Neural crest cell (in vitro differentiated cells): Measurements from ENCODE around the gene SLC22A4. TPM values are rescaled to one million over a fixed set of nuclear protein-coding genes. Genes with fewer than 3 reads are reported as not detected.

Experiments
- DNase-seq: peaks from one replicate; pipeline ENCODE4 v3.0.0; 2021; ENCODE audit warnings: low read depth, mixed read lengths, low spot score
- H3K27ac Mint-ChIP-seq: one replicate; pipeline ENCODE4 v1.8.0; 2021; ENCODE audit warnings: mild to moderate bottlenecking, mixed read lengths; ENCODE audit not compliant: unreplicated experiment
- H3K27me3 Mint-ChIP-seq: 2 replicates; pipeline ENCODE4 v1.8.0; 2021; ENCODE audit warnings: low read depth, mild to moderate bottlenecking, mixed read lengths
- H3K36me3 Mint-ChIP-seq: 2 replicates; pipeline ENCODE4 v1.8.0; 2021; ENCODE audit warnings: low read depth, mild to moderate bottlenecking, mixed read lengths
- H3K4me1 Mint-ChIP-seq: 2 replicates; pipeline ENCODE4 v1.8.0; 2021; ENCODE audit warnings: mixed read lengths
- H3K4me3 Mint-ChIP-seq: one replicate; pipeline ENCODE4 v1.8.0; 2021; ENCODE audit warnings: mild to moderate bottlenecking, mixed read lengths
- H3K9me3 Mint-ChIP-seq: 2 replicates; pipeline ENCODE4 v1.8.0; 2021; ENCODE audit warnings: mixed read lengths
- CTCF ChIP-seq: fragments of 200-600 bp; sonication (generic); conservative IDR thresholded peaks from 2 replicates; pipeline ENCODE4 v1.5.0; 2021; ENCODE audit warnings: antibody characterized with exemption, mild to moderate bottlenecking
- total RNA-seq: library from RNA; stranded (reverse); gene quantifications from 2 replicates; pipeline ENCODE4 v1.2.1, GENCODE V29; 2021

The SLC22A4 gene
- total RNA-seq, 1 donor from 2014 or later: 0.47 TPM

GRCh38 chr5:132264546-132265335, 29.5 kb upstream of the SLC22A4 start:
- H3K27me3 Mint-ChIP-seq: no peaks in the 10 kb centered on the region
- H3K27ac Mint-ChIP-seq: peak overlapping the region; percentile 48
- TF ChIP-seq CTCF: no peak
- peaks cover 75% of the 10 kb centered on the region for H3K4me1 Mint-ChIP-seq
- H3K4me3 Mint-ChIP-seq: no peak overlapping the region
- DNase-seq: no peak
- peaks cover 12% of the 10 kb centered on the region for H3K36me3 Mint-ChIP-seq
- no peaks in the 10 kb centered on the region for H3K9me3 Mint-ChIP-seq

GRCh38 chr5:132265336-132266030, 28.7 kb upstream of the SLC22A4 start:
- H3K36me3 Mint-ChIP-seq: peaks cover 12% of the 10 kb centered on the region
- H3K27ac Mint-ChIP-seq: peak overlapping the region; percentile 48
- TF ChIP-seq CTCF: no peak
- DNase-seq: no peak
- H3K9me3 Mint-ChIP-seq: no peaks in the 10 kb centered on the region
- H3K27me3 Mint-ChIP-seq: no peaks in the 10 kb centered on the region
- H3K4me1 Mint-ChIP-seq: peaks cover 69% of the 10 kb centered on the region
- H3K4me3 Mint-ChIP-seq: no peak overlapping the region

DNA sequence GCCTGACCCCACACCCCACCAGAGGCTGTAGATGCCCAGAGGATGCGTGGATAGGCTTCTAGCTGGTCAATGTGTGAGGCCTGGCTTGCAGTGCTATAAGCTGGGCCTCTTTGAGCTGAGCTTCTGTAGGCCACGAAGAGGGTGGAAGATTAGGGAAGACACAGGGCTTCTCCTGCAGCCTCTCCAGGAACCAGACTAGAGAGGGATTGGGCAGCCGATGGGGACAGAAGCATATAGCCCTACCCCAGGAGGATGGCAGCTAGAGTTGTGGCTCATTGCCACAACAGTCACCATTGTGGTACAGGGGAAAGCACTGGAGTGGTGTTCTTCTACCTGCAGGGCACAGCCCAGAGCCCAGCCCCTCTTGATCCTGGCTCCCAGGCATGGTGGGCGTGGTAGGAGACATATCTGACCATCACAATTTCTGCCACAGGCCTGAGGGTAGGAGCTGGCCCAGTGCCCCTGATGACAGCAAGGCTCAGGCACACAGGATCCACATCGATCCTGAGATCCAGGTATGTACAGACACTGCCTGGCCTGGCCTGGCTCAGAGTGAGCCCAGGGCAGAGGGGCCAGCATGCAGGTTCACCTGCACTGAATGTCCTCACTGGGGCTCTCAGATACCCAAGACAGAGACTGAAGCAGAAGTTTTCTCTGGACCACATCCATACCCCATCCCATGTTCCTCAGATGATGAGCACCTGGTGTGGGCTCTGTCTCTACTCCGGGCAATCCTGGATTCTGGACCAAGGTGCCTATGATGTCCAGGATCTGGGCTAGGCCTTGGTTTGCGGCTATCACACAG, 28.0 kb upstream of the SLC22A4 start:
- peaks cover 66% of the 10 kb centered on the region for H3K4me1 Mint-ChIP-seq
- H3K4me3 Mint-ChIP-seq: no peak overlapping the region
- H3K27me3 Mint-ChIP-seq: no peaks in the 10 kb centered on the region
- no peak for DNase-seq
- H3K9me3 Mint-ChIP-seq: no peaks in the 10 kb centered on the region
- no peak for TF ChIP-seq CTCF
- peaks cover 12% of the 10 kb centered on the region for H3K36me3 Mint-ChIP-seq
- peak overlapping the region; percentile 27 for H3K27ac Mint-ChIP-seq

GRCh38 chr5:132266836-132267160, 27.4 kb upstream of the SLC22A4 start:
- peak overlapping the region; percentile 43 for H3K27ac Mint-ChIP-seq
- no peak for TF ChIP-seq CTCF
- H3K27me3 Mint-ChIP-seq: no peaks in the 10 kb centered on the region
- no peaks in the 10 kb centered on the region for H3K9me3 Mint-ChIP-seq
- no peak overlapping the region for H3K4me3 Mint-ChIP-seq
- H3K4me1 Mint-ChIP-seq: peaks cover 61% of the 10 kb centered on the region
- peaks cover 11% of the 10 kb centered on the region for H3K36me3 Mint-ChIP-seq
- no peak for DNase-seq

DNA sequence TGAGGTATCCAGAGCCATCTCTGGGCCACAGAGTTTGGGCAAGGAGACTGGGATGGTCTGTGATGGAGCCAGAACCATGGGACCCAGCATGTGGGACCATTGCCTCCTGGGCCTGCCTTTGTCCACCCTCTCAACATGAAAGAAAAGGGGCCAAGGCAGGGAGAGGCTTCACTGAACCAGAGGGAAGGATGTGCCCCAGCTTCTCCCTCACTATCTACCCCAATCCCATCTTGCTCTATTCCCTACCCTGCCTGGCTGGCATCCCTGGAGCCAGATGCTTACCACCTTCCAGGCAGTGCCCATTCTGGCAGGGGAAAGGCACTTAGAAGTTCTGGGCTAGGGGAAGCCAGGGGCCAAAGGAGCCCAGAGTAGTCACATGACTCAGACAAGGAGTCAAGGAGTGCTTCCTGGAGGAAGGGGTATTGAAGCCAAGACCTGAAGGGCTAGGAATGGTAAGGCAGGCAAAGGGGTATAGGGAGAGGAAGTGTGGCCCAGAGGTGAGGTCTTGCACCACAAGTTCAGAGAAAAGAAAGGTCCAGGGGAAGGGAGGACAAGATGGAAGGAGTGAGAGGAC, 26.9 kb upstream of the SLC22A4 start:
- Mint-ChIP-seq H3K36me3 (peaks cover 10% of the 10 kb centered on the region), H3K9me3 (no peaks in the 10 kb centered on the region), H3K4me1 (peaks cover 57% of the 10 kb centered on the region), H3K27ac (peak overlapping the region; percentile 91), H3K27me3 (no peaks in the 10 kb centered on the region), H3K4me3 (no peak overlapping the region)
- no peak for DNase-seq
- no peak for TF ChIP-seq CTCF
